GM12878 (cell line): ENCODE results near the gene ARHGAP26. TPM values are rescaled to one million over a fixed set of nuclear protein-coding genes. Genes with fewer than 3 reads are reported as not detected.
A peak's percentile ranks its signal among the peaks of the same experiment; 100 is the strongest.

Source experiments
- ATF7 ChIP-seq: fragments of 450-650 bp; IDR thresholded peaks from 2 replicates; pipeline ENCODE4 v1.6.1; 2016; ENCODE audit warnings: low read depth, mild to moderate bottlenecking
- BCLAF1 ChIP-seq: fragments of 450-650 bp; IDR thresholded peaks from 2 replicates; pipeline ENCODE4 v1.6.1; 2017; ENCODE audit warnings: antibody characterized with exemption, mild to moderate bottlenecking, moderate library complexity
- BHLHE40 ChIP-seq, 2 experiments: fragments of 450-650 bp in 1 of 2; IDR thresholded peaks; 2 replicates each; pipeline ENCODE4 v1.6.1; 2011 to 2017; ENCODE audit warnings: low read depth in 2 of 2, borderline replicate concordance in 1 of 2, improper control_type of control experiment in 1 of 2, low read length in 1 of 2, mild to moderate bottlenecking in 1 of 2
- BRCA1 ChIP-seq: IDR thresholded peaks from 2 replicates; pipeline ENCODE4 v1.6.1; 2011; ENCODE audit warnings: low read depth, low read length, improper control_type of control experiment
- EED ChIP-seq: sonication (generic); IDR thresholded peaks from 2 replicates; pipeline ENCODE4 v1.6.1; 2016; ENCODE audit warnings: antibody characterized with exemption, low read depth
- HDAC6 ChIP-seq: fragments of 200-600 bp; sonication (generic); IDR thresholded peaks from one replicate; pipeline ENCODE4 v1.8.0; 2017; ENCODE audit warnings: antibody characterized with exemption; ENCODE audit not compliant: unreplicated experiment
- PML ChIP-seq: IDR thresholded peaks from 2 replicates; pipeline ENCODE4 v1.6.1; 2012; ENCODE audit warnings: low read length, inconsistent platforms
- RELB ChIP-seq: fragments of 450-650 bp; IDR thresholded peaks from 2 replicates; pipeline ENCODE4 v1.6.1; 2017; ENCODE audit warnings: low read depth, mild to moderate bottlenecking, moderate library complexity
- SUPT20H ChIP-seq: IDR thresholded peaks from 2 replicates; pipeline ENCODE4 v1.6.1; 2011; ENCODE audit warnings: low read depth, mild to moderate bottlenecking, low read length, moderate library complexity, borderline replicate concordance; ENCODE audit not compliant: control insufficient read depth
- TCF7 ChIP-seq: IDR thresholded peaks from 2 replicates; pipeline ENCODE4 v1.6.1; 2014; ENCODE audit warnings: antibody characterized with exemption, borderline replicate concordance
- WRNIP1 ChIP-seq: IDR thresholded peaks from 2 replicates; pipeline ENCODE4 v1.6.1; 2011; ENCODE audit warnings: low read depth, low read length, improper control_type of control experiment, borderline replicate concordance
- ZBTB33 ChIP-seq: fragments of 450-650 bp; IDR thresholded peaks from 2 replicates; pipeline ENCODE4 v1.6.1; 2017; ENCODE audit warnings: mild to moderate bottlenecking
- ZBTB40 ChIP-seq: fragments of 450-650 bp; IDR thresholded peaks from 2 replicates; pipeline ENCODE4 v1.6.1; 2016; ENCODE audit warnings: mild to moderate bottlenecking, moderate library complexity, borderline replicate concordance
- ZNF592 ChIP-seq: fragments of 450-650 bp; IDR thresholded peaks from 2 replicates; pipeline ENCODE4 v1.6.1; 2017; ENCODE audit warnings: mild to moderate bottlenecking, moderate library complexity
- polyA plus RNA-seq, 11 experiments: library from polyadenylated mRNA; depleted of rRNA in 4 of 11; unstranded in 6 of 11; stranded (reverse) in 5 of 11; fragments of >200 nt; fragmentation: Nextera tagmentation in 4 of 11; fragmentation: Illumina TruSeq in 1 of 11; extraction: Ambion mirVana in 4 of 11; extraction: Trizol in 1 of 11; gene quantifications; 1 replicate in 1 of 11; 2 replicates in 10 of 11; pipeline versions ENCODE4 v1.2.1 to v1.2.3, GENCODE V29; 2011 to 2016; ENCODE audit warnings: inconsistent platforms in 2 of 11, missing spikeins in 2 of 11, low read depth in 1 of 11
- total RNA-seq, 4 experiments: library from RNA; depleted of rRNA in 3 of 4; stranded (reverse); fragments of >200 nt in 3 of 4; fragmentation: Illumina TruSeq in 1 of 4; extraction: Trizol in 1 of 4; gene quantifications; 2 replicates each; pipeline versions ENCODE4 v1.2.1 to v1.2.3, GENCODE V29; 2013 to 2021

The ARHGAP26 gene
- total and polyA plus RNA-seq, 10 of the 15 experiments (the other 5 are each of a cell fraction or from before 2014, with no cell fraction given), result 9.4 to 41.5 (median 19.3) TPM

GRCh38 chr5:143213851-143214363 is 443.7 kb downstream of the ARHGAP26 start (continued):
- TF ChIP-seq ZNF592 (peak; percentile 70), EED (peak; percentile 83), WRNIP1 (no peak; the same call in 1 of the 2 replicates), HDAC6 (no peak), BCLAF1 (no peak), TCF7 (peak; percentile 60; the same call in 1 of the 2 replicates), PML (no peak), BHLHE40 (IDR thresholded peaks at IDR 0.05; ENCODE audit: borderline replicate concordance in 1 of 2, low read depth in 2 of 2, low read length in 1 of 2) (peak; percentile 65 to 87; a peak in 3 of 4 replicates), BRCA1 (no peak), ZBTB33 (no peak), ATF7 (peak; percentile 81), SUPT20H (no peak), RELB (peak; percentile 96), ZBTB40 (no peak; the same call in 1 of the 2 replicates)
